Gastrocnemius medialis (tissue), 4 donors: ENCODE measurements around the gene RXRA. TPM values are rescaled to one million over a fixed set of nuclear protein-coding genes. Genes with fewer than 3 reads are reported as not detected.

Experiments used
- ATAC-seq, 2 donors: fragments of 150-250 bp; one replicate each; pipeline ENCODE4 v1.9.1; 2016
- DNase-seq, 2 donors: peaks; one replicate each; pipeline ENCODE4 v3.0.0-alpha.2; 2019
- H3K27ac ChIP-seq, 4 donors: fragments of 200-600 bp; sonication (generic); 1 replicate in 1 of 4; 2 replicates in 3 of 4; pipeline ENCODE4 v1.5.1; 2016 to 2018; ENCODE audit warnings: mild to moderate bottlenecking in 2 of 4, moderate library complexity in 1 of 4
- H3K27me3 ChIP-seq, 3 donors: fragments of 200-600 bp; sonication (generic) in 2 of 3; 1 replicate in 1 of 3; 2 replicates in 2 of 3; pipeline versions ENCODE4 v1.5.1 to v1.6.0; 2016 to 2019; ENCODE audit warnings: mild to moderate bottlenecking in 1 of 3, moderate library complexity in 1 of 3
- H3K36me3 ChIP-seq, 2 donors: fragments of 200-600 bp; sonication (generic) in 1 of 2; one replicate each; pipeline ENCODE4 v1.5.1; 2017 to 2018
- H3K4me1 ChIP-seq, 2 donors: fragments of 200-600 bp; sonication (generic) in 1 of 2; one replicate each; pipeline ENCODE4 v1.5.1; 2016 to 2017; ENCODE audit warnings: mild to moderate bottlenecking in 2 of 2
- H3K4me3 ChIP-seq, 4 donors: fragments of 200-600 bp; sonication (generic) in 3 of 4; 1 replicate in 1 of 4; 2 replicates in 3 of 4; pipeline ENCODE4 v1.5.1; 2016 to 2019; ENCODE audit warnings: mild to moderate bottlenecking in 2 of 4
- H3K9me3 ChIP-seq, 3 donors: fragments of 200-600 bp; sonication (generic) in 2 of 3; 1 replicate in 1 of 3; 2 replicates in 2 of 3; pipeline ENCODE4 v1.5.1; 2016 to 2019
- CTCF ChIP-seq, 5 experiments: fragments of 450-650 bp in 3 of 5; fragments of 200-600 bp in 2 of 5; sonication (generic) in 2 of 5; IDR thresholded peaks in 4 of 5; conservative IDR thresholded peaks in 1 of 5; 1 replicate in 4 of 5; 2 replicates in 1 of 5; pipeline ENCODE4 v1.5.1; 2016 to 2019; ENCODE audit warnings: antibody characterized with exemption in 5 of 5, mild to moderate bottlenecking in 3 of 5, moderate library complexity in 3 of 5
- POLR2A ChIP-seq, 2 donors: fragments of 450-650 bp; IDR thresholded peaks; one replicate each; pipeline ENCODE4 v1.6.1; 2017; ENCODE audit warnings: antibody characterized with exemption in 2 of 2, mild to moderate bottlenecking in 2 of 2, moderate library complexity in 2 of 2
- in situ Hi-C, 4 donors: fragments of 200-750 bp; cut with MboI; loops; one replicate each; pipeline versions ENCODE4 v1.15.0 to v1.8.0; 2017; ENCODE audit warnings: low sequenced_read_pairs in 4 of 4
- intact Hi-C: fragments of 100-400 bp; cut with DNase I; formaldehyde crosslinking; loops from one replicate; pipeline ENCODE4 v1.15.1; 2023; ENCODE audit warnings: low total_unique reads
- total RNA-seq, 4 donors: library from RNA; depleted of rRNA; stranded (reverse); fragments of >200 nt; gene quantifications; one replicate each; pipeline versions ENCODE4 v1.1.0 to v1.2.3, GENCODE V29; 2016

Gene RXRA
- total RNA-seq, 4 donors from 2014 or later = 70.8 to 224 (median 160) TPM

- Histone ChIP-seq H3K27me3 (no peaks in the 10 kb centered on the region), H3K27ac (peak overlapping the region; percentile 87 to 96 (median 94)), H3K9me3 (no peaks in the 10 kb centered on the region), H3K4me1 (peaks cover 95 to 97% of the 10 kb centered on the region in 2 donors), H3K36me3 (no peaks in the 10 kb centered on the region), H3K4me3 (no peak overlapping the region)
- intact Hi-C loops = loop anchor here (2.0 kb wide), 1 partner anchor 13 kb away; no protein-coding TSS in a partner anchor
- in situ Hi-C loops = loop anchor here in 2 of 4 donors (10.0 to 25.0 kb wide), 2 partner anchors 100 to 107 kb away; no protein-coding TSS in a partner anchor
- ATAC-seq = no peak
- no peak for TF ChIP-seq CTCF (IDR thresholded peaks at IDR 0.05 in 4 of 5, conservative IDR thresholded peaks at IDR 0.05 in 1 of 5)
- TF ChIP-seq POLR2A (IDR thresholded peaks at IDR 0.05) = no peak
- no peak for DNase-seq
Measured at GRCh38 chr9:134337469-134337868, 11.2 kb downstream of the RXRA start.

GRCh38 chr9:134338394-134339182, 12.3 kb downstream of the RXRA start:
- H3K27me3 ChIP-seq = no peaks in the 10 kb centered on the region
- H3K9me3 ChIP-seq = no peaks in the 10 kb centered on the region
- peak overlapping the region; percentile 16 to 47 (median 24) for H3K4me3 ChIP-seq
- in situ Hi-C loops (loop anchor here in 2 of 4 donors (10.0 to 25.0 kb wide), 2 partner anchors 99 to 106 kb away; no protein-coding TSS in a partner anchor), intact Hi-C loops (no loop called here)
- peaks cover 95 to 97% of the 10 kb centered on the region in 2 donors for H3K4me1 ChIP-seq
- no peaks in the 10 kb centered on the region for H3K36me3 ChIP-seq
- H3K27ac ChIP-seq = peak overlapping the region; percentile 87 to 96 (median 94)
- no peak for ATAC-seq
- no peak for TF ChIP-seq CTCF (IDR thresholded peaks at IDR 0.05 in 4 of 5, conservative IDR thresholded peaks at IDR 0.05 in 1 of 5)
- peak in 1 of 2 donors; percentile 7 for TF ChIP-seq POLR2A (IDR thresholded peaks at IDR 0.05)
- DNase-seq = no peak

GRCh38 chr9:134339183-134339806, 13.0 kb downstream of the RXRA start:
- TF ChIP-seq CTCF (IDR thresholded peaks at IDR 0.05 in 4 of 5, conservative IDR thresholded peaks at IDR 0.05 in 1 of 5) = no peak
- TF ChIP-seq POLR2A (IDR thresholded peaks at IDR 0.05) = no peak
- Histone ChIP-seq H3K36me3 (no peaks in the 10 kb centered on the region), H3K4me1 (peaks cover 97% of the 10 kb centered on the region in 2 donors), H3K9me3 (no peaks in the 10 kb centered on the region), H3K4me3 (peak overlapping the region; percentile 16 to 47 (median 24)), H3K27me3 (no peaks in the 10 kb centered on the region), H3K27ac (peak overlapping the region; percentile 87 to 96 (median 94))
- intact Hi-C loops (no loop called here), in situ Hi-C loops (loop anchor here in 2 of 4 donors (10.0 to 25.0 kb wide), 2 partner anchors 98 to 106 kb away; no protein-coding TSS in a partner anchor)
- no peak for DNase-seq
- ATAC-seq = no peak

GRCh38 chr9:134340475-134341160, 14.4 kb downstream of the RXRA start:
- TF ChIP-seq CTCF (IDR thresholded peaks at IDR 0.05 in 4 of 5, conservative IDR thresholded peaks at IDR 0.05 in 1 of 5) = no peak
- no peak for TF ChIP-seq POLR2A (IDR thresholded peaks at IDR 0.05)
- intact Hi-C loops = no loop called here
- H3K4me1 ChIP-seq = peaks cover 100% of the 10 kb centered on the region in 2 donors
- H3K36me3 ChIP-seq = no peaks in the 10 kb centered on the region
- DNase-seq (peak; percentile 37 to 58), ATAC-seq (peak; percentile 24)
- H3K27ac ChIP-seq = peak overlapping the region; percentile 67 to 96 (median 90)
- H3K4me3 ChIP-seq = peak overlapping the region in 1 of 4 donors; percentile 21
- in situ Hi-C loops = loop anchor here in 1 of 4 donors (25.0 kb wide), 1 partner anchor 97 kb away; no protein-coding TSS in a partner anchor
- H3K27me3 ChIP-seq = no peaks in the 10 kb centered on the region
- no peaks in the 10 kb centered on the region for H3K9me3 ChIP-seq
